GM21529 (cell line): ENCODE data around the gene FCRL2.

Source experiments
- ATAC-seq: cut with Tn5 transposase; IDR thresholded peaks from one replicate; pipeline ENCODE4 v1.9.1; 2021; ENCODE audit not compliant: unreplicated experiment

Gene FCRL2

GRCh38 chr1:157776971-157777391, at the start of gene FCRL2:
Gene FCRL2, minus strand, starts transcription at chr1:157777132. Its CDS starts 59 bp downstream, at chr1:157777073.
- peak; percentile 55 for ATAC-seq

- ATAC-seq = no peak
These were observed 43.4 kb upstream of the FCRL2 start for GRCh38 chr1:157820299-157820698.

GRCh38 chr1:157819896-157820295, 43.0 kb upstream of the FCRL2 start, which contains the start of gene FCRL1:
Gene FCRL1, minus strand, starts transcription at chr1:157820120. Its CDS starts 83 bp downstream, at chr1:157820037.
- no peak for ATAC-seq

- no peak for ATAC-seq
These were observed 42.3 kb upstream of the FCRL2 start for GRCh38 chr1:157819215-157819614.

- ATAC-seq = no peak
These were observed 36.3 kb upstream of the FCRL2 start for GRCh38 chr1:157813269-157813668.

GRCh38 chr1:157806431-157807149, 29.7 kb upstream of the FCRL2 start:
- peak; percentile 88 for ATAC-seq

GRCh38 chr1:157803851-157804250, 26.9 kb upstream of the FCRL2 start:
- no peak for ATAC-seq

- ATAC-seq = no peak
These were observed 23.1 kb upstream of the FCRL2 start for GRCh38 chr1:157799996-157800395.

GRCh38 chr1:157798211-157798610, 21.3 kb upstream of the FCRL2 start:
- no peak for ATAC-seq

- no peak for ATAC-seq
These were observed 8.3 kb upstream of the FCRL2 start for GRCh38 chr1:157785248-157785647.

- ATAC-seq = no peak
These were observed 7.9 kb upstream of the FCRL2 start for GRCh38 chr1:157784801-157785200.

GRCh38 chr1:157782931-157783330, 6.0 kb upstream of the FCRL2 start:
- no peak for ATAC-seq

GRCh38 chr1:157781048-157781447, 4.1 kb upstream of the FCRL2 start:
- ATAC-seq = peak; percentile 68

- no peak for ATAC-seq
These were observed 1.6 kb downstream of the FCRL2 start for GRCh38 chr1:157775101-157775870.

- no peak for ATAC-seq
These were observed 2.5 kb downstream of the FCRL2 start for GRCh38 chr1:157774412-157774811.

GRCh38 chr1:157773493-157774350, 3.2 kb downstream of the FCRL2 start:
- ATAC-seq = peak; percentile 61

- no peak for ATAC-seq
These were observed 5.1 kb downstream of the FCRL2 start for GRCh38 chr1:157771661-157772425.

- ATAC-seq = no peak
These were observed 6.4 kb downstream of the FCRL2 start for GRCh38 chr1:157770442-157771043.

- ATAC-seq = no peak
These were observed 10.1 kb downstream of the FCRL2 start for GRCh38 chr1:157766792-157767191.

- no peak for ATAC-seq
These were observed 18.9 kb downstream of the FCRL2 start for GRCh38 chr1:157758018-157758417.
